Hepatocyte (in vitro differentiated cells): Measurements from ENCODE around the gene RPS6KA4. TPM values are rescaled to one million over a fixed set of nuclear protein-coding genes. Genes with fewer than 3 reads are reported as not detected.

Experiments
- DNase-seq: peaks from one replicate; pipeline ENCODE4 v3.0.0-alpha.2; 2016; ENCODE audit warnings: low spot score
- H2AFZ ChIP-seq: fragments of 200-600 bp; sonication (generic); 2 replicates; pipeline ENCODE4 v1.6.0; 2016; ENCODE audit warnings: antibody characterized with exemption, mild to moderate bottlenecking
- H3K27ac ChIP-seq: fragments of 200-600 bp; sonication (generic); 2 replicates; pipeline ENCODE4 v1.5.1; 2016; ENCODE audit warnings: mild to moderate bottlenecking
- H3K27me3 ChIP-seq: fragments of 200-600 bp; sonication (generic); 2 replicates; pipeline ENCODE4 v1.6.1; 2016
- H3K36me3 ChIP-seq: fragments of 200-600 bp; sonication (generic); replicated peaks from 2 replicates; pipeline ENCODE4 v1.5.1; 2016; ENCODE audit warnings: low read depth; ENCODE audit not compliant: insufficient read depth
- H3K4me1 ChIP-seq: fragments of 200-600 bp; sonication (generic); 2 replicates; pipeline ENCODE4 v1.5.1; 2016; ENCODE audit warnings: mild to moderate bottlenecking, moderate library complexity; ENCODE audit not compliant: insufficient read depth
- H3K4me2 ChIP-seq: fragments of 200-600 bp; sonication (generic); 2 replicates; pipeline ENCODE4 v1.6.0; 2016
- H3K4me3 ChIP-seq: fragments of 200-600 bp; sonication (generic); 2 replicates; pipeline ENCODE4 v1.5.1; 2016; ENCODE audit warnings: mild to moderate bottlenecking
- H3K79me2 ChIP-seq: fragments of 200-600 bp; sonication (generic); 2 replicates; pipeline ENCODE4 v1.6.0; 2017; ENCODE audit warnings: mild to moderate bottlenecking
- H3K9me2 ChIP-seq: fragments of 200-600 bp; sonication (generic); replicated peaks from 2 replicates; pipeline ENCODE4 v1.6.0; 2017; ENCODE audit warnings: mild to moderate bottlenecking; ENCODE audit not compliant: insufficient read depth
- H3K9me3 ChIP-seq: fragments of 200-600 bp; sonication (generic); 2 replicates; pipeline ENCODE4 v1.5.1; 2016; ENCODE audit warnings: low read depth, mild to moderate bottlenecking
- H4K20me1 ChIP-seq: fragments of 200-600 bp; sonication (generic); 2 replicates; pipeline ENCODE4 v1.6.0; 2016; ENCODE audit warnings: mild to moderate bottlenecking; ENCODE audit not compliant: insufficient read depth, poor library complexity, severe bottlenecking
- EZH2 ChIP-seq: fragments of 200-600 bp; sonication (generic); IDR thresholded peaks from 2 replicates; pipeline ENCODE4 v1.6.1; 2016; ENCODE audit warnings: antibody characterized with exemption, mild to moderate bottlenecking, borderline replicate concordance
- EZH2phosphoT487 ChIP-seq: fragments of 200-600 bp; sonication (generic); IDR thresholded peaks from one replicate; pipeline ENCODE4 v1.6.1; 2018; ENCODE audit warnings: antibody characterized with exemption, mild to moderate bottlenecking, low read depth, moderate library complexity; ENCODE audit not compliant: unreplicated experiment, severe bottlenecking
- WGBS: methylation state at CpG from one replicate; pipeline ENCODE4 v1.1.6; 2016; ENCODE audit warnings: low lambda C conversion rate; ENCODE audit errors: missing lambda C conversion rate; 5-methylcytosine and 5-hydroxymethylcytosine counted together
- microRNA counts: library from miRNA; unstranded; fragments of <30 nt; microRNA quantifications from one replicate; lab custom pipeline; 2017
- microRNA-seq: library from miRNA; unstranded; fragments of <30 nt; microRNA quantifications from one replicate; pipeline ENCODE4, GENCODE V29; 2017
- polyA plus RNA-seq: library from polyadenylated mRNA; unstranded; fragments of >200 nt; fragmentation: Nextera tagmentation; extraction: Ambion mirVana; gene quantifications from 2 replicates; pipeline ENCODE4 v1.2.1, GENCODE V29; 2016
- small RNA-seq: library from RNA; depleted of rRNA; stranded (forward); fragments of <200 nt; gene quantifications from one replicate; pipeline ENCODE3, GENCODE V24; 2014
- total RNA-seq: library from RNA; depleted of rRNA; stranded (reverse); fragments of >200 nt; gene quantifications from 2 replicates; pipeline ENCODE4 v1.2.3, GENCODE V29; 2014
- TF ChIP-seq, protein P1 (sequence below): fragments of 200-600 bp; sonication (generic); IDR thresholded peaks from 2 replicates; pipeline ENCODE4 v1.5.1; 2016; ENCODE audit warnings: antibody characterized with exemption, mild to moderate bottlenecking; ENCODE audit not compliant: poor library complexity

RPS6KA4 gene
- total and polyA plus RNA-seq, 2 experiments from 2014 or later: 35.9 to 44.0 TPM

DNA sequence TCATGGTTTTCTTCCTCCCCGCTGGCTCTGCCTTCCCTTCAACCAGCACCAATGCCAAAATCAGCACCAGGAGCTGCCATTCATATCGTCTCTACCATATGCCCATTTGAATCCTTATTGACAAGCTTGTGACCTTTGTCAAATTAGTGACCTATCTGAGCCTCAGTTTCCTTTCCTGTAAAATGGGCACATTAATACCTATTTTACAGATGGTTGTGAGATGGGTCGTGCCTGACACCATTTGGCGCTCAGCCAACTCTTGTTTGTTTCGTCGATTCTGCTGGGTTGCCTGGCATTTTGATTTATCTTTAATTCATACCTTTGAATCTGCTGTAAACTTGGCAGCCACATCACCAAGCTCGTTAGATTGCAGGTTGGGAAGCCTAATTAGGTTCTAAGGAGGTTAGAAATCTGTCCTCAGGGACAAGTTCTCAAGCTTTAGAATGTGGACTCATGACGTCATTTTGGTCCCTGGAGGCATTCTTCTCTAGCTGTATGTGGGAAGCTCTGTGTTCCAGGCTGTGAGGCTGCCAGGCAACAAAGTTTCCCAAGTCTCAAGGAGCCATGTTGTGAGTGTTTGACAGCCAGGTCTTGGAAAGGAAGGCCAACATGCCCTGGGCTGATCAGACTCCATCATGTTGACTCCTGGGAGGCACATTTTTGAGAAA is 61.0 kb downstream of the RPS6KA4 start:
- TF ChIP-seq, protein P1, sequence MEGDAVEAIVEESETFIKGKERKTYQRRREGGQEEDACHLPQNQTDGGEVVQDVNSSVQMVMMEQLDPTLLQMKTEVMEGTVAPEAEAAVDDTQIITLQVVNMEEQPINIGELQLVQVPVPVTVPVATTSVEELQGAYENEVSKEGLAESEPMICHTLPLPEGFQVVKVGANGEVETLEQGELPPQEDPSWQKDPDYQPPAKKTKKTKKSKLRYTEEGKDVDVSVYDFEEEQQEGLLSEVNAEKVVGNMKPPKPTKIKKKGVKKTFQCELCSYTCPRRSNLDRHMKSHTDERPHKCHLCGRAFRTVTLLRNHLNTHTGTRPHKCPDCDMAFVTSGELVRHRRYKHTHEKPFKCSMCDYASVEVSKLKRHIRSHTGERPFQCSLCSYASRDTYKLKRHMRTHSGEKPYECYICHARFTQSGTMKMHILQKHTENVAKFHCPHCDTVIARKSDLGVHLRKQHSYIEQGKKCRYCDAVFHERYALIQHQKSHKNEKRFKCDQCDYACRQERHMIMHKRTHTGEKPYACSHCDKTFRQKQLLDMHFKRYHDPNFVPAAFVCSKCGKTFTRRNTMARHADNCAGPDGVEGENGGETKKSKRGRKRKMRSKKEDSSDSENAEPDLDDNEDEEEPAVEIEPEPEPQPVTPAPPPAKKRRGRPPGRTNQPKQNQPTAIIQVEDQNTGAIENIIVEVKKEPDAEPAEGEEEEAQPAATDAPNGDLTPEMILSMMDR: no peak
- no peak for TF ChIP-seq EZH2
- TF ChIP-seq EZH2phosphoT487: no peak
- Histone ChIP-seq H3K9me3 (no peaks in the 10 kb centered on the region), H3K9me2 (no peaks in the 10 kb centered on the region), H3K79me2 (no peaks in the 10 kb centered on the region), H3K27me3 (no peaks in the 10 kb centered on the region), H3K36me3 (no peaks in the 10 kb centered on the region), H3K4me2 (no peak overlapping the region), H3K27ac (no peak overlapping the region), H3K4me3 (no peak overlapping the region), H4K20me1 (no peaks in the 10 kb centered on the region), H2AFZ (no peak overlapping the region), H3K4me1 (no peaks in the 10 kb centered on the region)
- 90% methylated on average over 8 of the region's 8 CpGs for WGBS
- no peak for DNase-seq

MicroRNA genes within 50 kb of the gene (microRNA counts, 767-probe panel; counts per million panel counts)
- microRNA hsa-miR-1237 (lab: Ali Mortazavi, UCI): not detected

Small RNAs within 50 kb of the gene (microRNA-seq; reads per million reads assigned to microRNA genes)
- gene MIR1237 (8.9 reads per million, percentile 22 among the genes with 10 or more reads in this experiment), gene MIR7155 (not detected)

Small RNAs within 50 kb of the gene (small RNA-seq; reads per million reads assigned to genes)
- 0.43 reads per million, percentile 30 among the genes with 10 or more reads in this experiment for gene MIR1237
- not detected for gene MIR7155

Other genes with a start within 250 kb of the RPS6KA4 start
- 12.3 and 21.2 TPM in 2 replicates for gene MACROD1, start 193.0 kb upstream of the RPS6KA4 start, total RNA-seq
- gene MACROD1, start 193.0 kb upstream of the RPS6KA4 start, polyA plus RNA-seq: 29.8 and 40.0 TPM in 2 replicates
- 113 and 122 TPM in 2 replicates for gene STIP1, start 173.0 kb upstream of the RPS6KA4 start, total RNA-seq
- 115 and 131 TPM in 2 replicates for gene STIP1, start 173.0 kb upstream of the RPS6KA4 start, polyA plus RNA-seq
- 0.44 and 1.6 TPM in 2 replicates for gene FERMT3, start 152.4 kb upstream of the RPS6KA4 start, total RNA-seq
- 2.0 TPM in 1 of 2 replicates, not detected in the other for gene FERMT3, start 152.4 kb upstream of the RPS6KA4 start, polyA plus RNA-seq
- gene TRPT1, start 133.0 kb upstream of the RPS6KA4 start, total RNA-seq: 26.3 and 52.8 TPM in 2 replicates
- 55.5 and 56.0 TPM in 2 replicates for gene TRPT1, start 133.0 kb upstream of the RPS6KA4 start, polyA plus RNA-seq
- gene NUDT22, start 132.9 kb upstream of the RPS6KA4 start, total RNA-seq: 42.9 and 49.5 TPM in 2 replicates
- 66.6 and 70.4 TPM in 2 replicates for gene NUDT22, start 132.9 kb upstream of the RPS6KA4 start, polyA plus RNA-seq
- 12.8 and 13.4 TPM in 2 replicates for gene DNAJC4, start 128.6 kb upstream of the RPS6KA4 start, total RNA-seq
- 58.4 and 61.7 TPM in 2 replicates for gene DNAJC4, start 128.6 kb upstream of the RPS6KA4 start, polyA plus RNA-seq
- gene VEGFB, start 124.6 kb upstream of the RPS6KA4 start, total RNA-seq: 29.1 and 30.5 TPM in 2 replicates
- 116 and 117 TPM in 2 replicates for gene VEGFB, start 124.6 kb upstream of the RPS6KA4 start, polyA plus RNA-seq
- 57.7 and 73.5 TPM in 2 replicates for gene FKBP2, start 118.1 kb upstream of the RPS6KA4 start, total RNA-seq
- gene FKBP2, start 118.1 kb upstream of the RPS6KA4 start, polyA plus RNA-seq: 349 and 421 TPM in 2 replicates
- 86.8 and 96.1 TPM in 2 replicates for gene PPP1R14B, start 112.2 kb upstream of the RPS6KA4 start, total RNA-seq
- gene PPP1R14B, start 112.2 kb upstream of the RPS6KA4 start, polyA plus RNA-seq: 222 and 229 TPM in 2 replicates
- gene PLCB3, start 107.6 kb upstream of the RPS6KA4 start, total RNA-seq: 21.1 and 23.5 TPM in 2 replicates
- 19.0 and 19.5 TPM in 2 replicates for gene PLCB3, start 107.6 kb upstream of the RPS6KA4 start, polyA plus RNA-seq
- 52.0 and 74.3 TPM in 2 replicates for gene BAD, start 74.5 kb upstream of the RPS6KA4 start, total RNA-seq
- gene BAD, start 74.5 kb upstream of the RPS6KA4 start, polyA plus RNA-seq: 122 and 125 TPM in 2 replicates
- 17.0 and 25.2 TPM in 2 replicates for gene GPR137, start 73.3 kb upstream of the RPS6KA4 start, total RNA-seq
- 62.4 and 63.9 TPM in 2 replicates for gene GPR137, start 73.3 kb upstream of the RPS6KA4 start, polyA plus RNA-seq
- gene KCNK4, start 67.9 kb upstream of the RPS6KA4 start, total RNA-seq: not detected in 2 replicates
- gene KCNK4, start 67.9 kb upstream of the RPS6KA4 start, polyA plus RNA-seq: not detected in 2 replicates
- gene CATSPERZ, start 58.8 kb upstream of the RPS6KA4 start, total RNA-seq: not detected in 2 replicates
- gene CATSPERZ, start 58.8 kb upstream of the RPS6KA4 start, polyA plus RNA-seq: 0.46 and 0.96 TPM in 2 replicates
- gene ESRRA, start 53.6 kb upstream of the RPS6KA4 start, total RNA-seq: 52.1 and 62.0 TPM in 2 replicates
- 51.3 and 57.4 TPM in 2 replicates for gene ESRRA, start 53.6 kb upstream of the RPS6KA4 start, polyA plus RNA-seq
- gene TRMT112, start 41.6 kb upstream of the RPS6KA4 start, total RNA-seq: 210 and 244 TPM in 2 replicates
- gene TRMT112, start 41.6 kb upstream of the RPS6KA4 start, polyA plus RNA-seq: 292 and 311 TPM in 2 replicates
- gene PRDX5, start 41.0 kb upstream of the RPS6KA4 start, total RNA-seq: 261 and 267 TPM in 2 replicates
- gene PRDX5, start 41.0 kb upstream of the RPS6KA4 start, polyA plus RNA-seq: 517 and 542 TPM in 2 replicates
- 4.9 TPM in 2 replicates for gene CCDC88B, start 19.0 kb upstream of the RPS6KA4 start, total RNA-seq
- 9.1 and 10.0 TPM in 2 replicates for gene CCDC88B, start 19.0 kb upstream of the RPS6KA4 start, polyA plus RNA-seq
- gene SLC22A11, start 196.8 kb downstream of the RPS6KA4 start, total RNA-seq: 0.10 TPM in 1 of 2 replicates, not detected in the other
- 0.59 and 1.1 TPM in 2 replicates for gene SLC22A11, start 196.8 kb downstream of the RPS6KA4 start, polyA plus RNA-seq
- gene SLC22A12, start 232.1 kb downstream of the RPS6KA4 start, total RNA-seq: not detected in 2 replicates
- 0.11 TPM in 1 of 2 replicates, not detected in the other for gene SLC22A12, start 232.1 kb downstream of the RPS6KA4 start, polyA plus RNA-seq